GM21447 (cell line): ENCODE measurements around the gene SUFU.
"Not testable (repeated sequence)": the region's sequence is repeated elsewhere in the genome, so short reads cannot be mapped to it uniquely, and the experiment has no call there.

ENCODE experiments used
- ATAC-seq: cut with Tn5 transposase; IDR thresholded peaks from one replicate; pipeline ENCODE4 v1.9.1; 2021; ENCODE audit not compliant: unreplicated experiment

SUFU gene

GRCh38 chr10:102648889-102649796, 145.4 kb downstream of the SUFU start:
- no peak for ATAC-seq

DNA sequence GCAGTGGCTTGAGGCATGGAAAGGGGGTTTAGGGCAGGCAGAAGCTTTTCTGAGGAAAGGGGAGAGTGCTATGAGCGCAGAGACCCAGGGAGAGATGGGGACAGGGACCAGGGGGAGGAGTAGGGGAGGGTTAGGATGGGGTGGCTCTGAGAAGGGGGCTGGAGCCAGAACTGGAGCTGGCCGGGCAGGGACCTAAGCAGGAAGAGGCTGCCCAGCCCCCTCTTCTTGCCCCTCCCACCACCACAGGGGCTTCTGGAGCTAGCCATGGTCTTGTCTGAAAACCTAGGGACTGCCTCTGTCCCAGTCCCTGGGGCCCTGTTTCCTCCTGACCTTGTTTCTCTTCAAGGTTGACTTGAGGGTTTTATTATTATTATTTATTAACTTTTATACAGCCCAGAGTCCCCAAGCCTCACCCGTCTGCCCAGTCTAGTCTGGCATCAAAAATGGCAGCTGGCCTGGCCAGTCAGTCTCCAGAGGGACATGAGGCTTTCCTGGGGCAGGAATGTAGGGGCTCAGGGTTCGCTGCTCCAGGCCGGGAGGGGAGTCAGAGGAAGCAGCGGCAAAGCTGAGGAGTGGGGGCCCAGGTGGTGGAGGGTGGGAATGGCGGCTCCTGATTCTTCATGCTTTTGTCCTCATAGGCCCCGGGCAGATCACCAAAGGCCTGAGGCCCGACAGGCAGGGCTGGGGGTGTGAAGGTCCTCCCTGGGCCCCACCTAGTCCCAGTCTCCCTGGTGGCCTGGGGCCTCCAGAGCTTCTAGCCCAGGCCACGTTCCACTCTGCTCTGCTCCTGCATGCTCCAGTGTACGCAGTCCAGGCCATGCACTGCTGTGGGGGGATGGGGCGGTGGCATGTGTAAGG, 146.3 kb downstream of the SUFU start:
- no peak for ATAC-seq

GRCh38 chr10:102650655-102651454, 147.1 kb downstream of the SUFU start:
- no peak for ATAC-seq

GRCh38 chr10:102651455-102652169, 147.8 kb downstream of the SUFU start:
- peak; percentile 4 for ATAC-seq

GRCh38 chr10:102652170-102652916, 148.6 kb downstream of the SUFU start:
- ATAC-seq, result peak; percentile 52

- ATAC-seq, result no peak
These were observed 149.3 kb downstream of the SUFU start for GRCh38 chr10:102653060-102653459.

- ATAC-seq, result no peak
These were observed 150.8 kb downstream of the SUFU start for GRCh38 chr10:102654566-102654965.

- ATAC-seq, result no peak
These were observed 151.2 kb downstream of the SUFU start for GRCh38 chr10:102654969-102655368.

GRCh38 chr10:102656026-102656425, 152.3 kb downstream of the SUFU start:
- no peak for ATAC-seq

DNA sequence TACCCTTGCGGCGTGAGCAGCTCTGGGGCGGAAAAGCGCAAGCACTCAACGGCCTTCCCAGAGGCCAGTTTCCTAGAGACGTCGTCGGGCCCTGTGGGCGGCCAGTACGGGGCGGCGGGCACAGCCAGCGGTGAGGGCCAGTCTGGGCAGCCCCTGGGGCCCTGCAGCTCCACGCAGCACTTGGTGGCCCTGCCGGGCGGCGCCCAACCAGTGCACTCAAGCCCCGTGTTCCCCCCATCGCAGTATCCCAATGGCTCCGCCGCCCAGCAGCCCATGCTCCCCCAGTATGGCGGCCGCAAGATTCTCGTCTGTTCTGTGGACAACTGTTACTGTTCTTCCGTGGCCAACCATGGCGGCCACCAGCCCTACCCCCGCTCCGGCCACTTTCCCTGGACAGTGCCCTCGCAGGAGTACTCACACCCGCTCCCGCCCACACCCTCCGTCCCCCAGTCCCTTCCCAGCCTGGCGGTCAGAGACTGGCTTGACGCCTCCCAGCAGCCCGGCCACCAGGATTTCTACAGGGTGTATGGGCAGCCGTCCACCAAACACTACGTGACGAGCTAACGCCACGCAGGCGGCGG, 153.1 kb downstream of the SUFU start:
- ATAC-seq, result no peak

DNA sequence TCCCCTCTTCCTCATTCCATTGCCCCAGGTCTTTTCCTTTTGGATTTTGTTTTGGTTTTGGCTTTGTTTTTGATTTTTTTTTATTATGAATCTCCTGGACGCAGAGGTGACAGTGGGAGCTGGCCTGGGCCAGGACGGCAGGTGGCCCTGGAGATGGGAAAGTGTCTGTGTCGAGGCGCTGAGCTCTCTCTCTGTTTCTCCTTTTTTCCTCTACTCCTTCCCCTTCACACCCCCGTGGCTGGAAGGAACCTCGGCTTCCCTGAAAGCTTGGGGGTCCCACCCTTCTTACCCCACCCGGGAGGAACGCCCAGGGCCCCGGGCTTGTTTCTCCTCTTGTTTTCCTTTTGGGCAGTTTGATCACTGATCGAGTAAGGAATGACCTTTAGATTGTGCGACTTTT, 153.7 kb downstream of the SUFU start:
- no peak for ATAC-seq

- no peak for ATAC-seq
These were observed 154.4 kb downstream of the SUFU start for GRCh38 chr10:102657984-102658724.

DNA sequence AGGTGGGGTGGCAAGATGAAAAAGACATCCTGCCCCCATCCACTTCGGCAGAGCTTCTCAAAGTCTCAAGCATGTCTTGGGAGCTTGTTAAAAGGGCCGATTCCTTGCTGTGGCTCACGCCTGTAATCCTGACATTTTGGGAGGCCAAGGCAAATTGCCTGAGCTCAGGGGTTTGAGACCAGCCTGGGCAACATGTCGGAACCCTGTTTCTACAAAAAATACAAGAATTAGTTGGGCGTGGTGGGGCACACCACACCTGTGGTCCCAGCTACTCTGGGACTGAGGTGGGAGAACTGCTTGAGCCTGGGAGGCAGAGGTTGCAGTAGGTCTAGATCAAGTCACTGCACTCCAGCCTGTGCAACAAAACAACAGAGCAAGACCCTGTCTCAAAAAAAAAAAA, 155.0 kb downstream of the SUFU start:
- no peak for ATAC-seq

GRCh38 chr10:102660888-102661657, 157.3 kb downstream of the SUFU start:
- peak; percentile 85 for ATAC-seq

GRCh38 chr10:102661658-102662028, 157.9 kb downstream of the SUFU start:
- peak; percentile 17 for ATAC-seq

- ATAC-seq, result no peak
These were observed 162.2 kb downstream of the SUFU start for GRCh38 chr10:102665904-102666509.

DNA sequence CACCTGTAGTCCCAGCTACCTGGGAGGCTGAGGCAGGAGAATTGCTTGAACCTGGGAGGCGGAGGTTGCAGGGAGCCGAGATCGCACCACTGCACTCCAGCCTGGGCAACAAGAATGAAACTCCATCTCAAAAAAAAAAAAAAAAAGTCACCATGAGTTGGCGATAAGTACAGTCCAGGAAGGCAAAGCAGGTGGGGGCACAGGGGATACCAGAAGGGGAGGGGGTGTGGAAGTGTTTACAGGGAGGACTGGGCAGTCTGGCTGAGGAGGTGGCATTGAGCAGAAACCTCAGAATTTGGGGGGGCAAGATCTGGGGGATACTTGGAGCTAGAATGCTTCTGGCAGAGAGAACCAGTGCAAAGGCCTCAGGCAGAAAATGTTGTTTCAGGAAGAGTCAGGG, 163.6 kb downstream of the SUFU start:
- ATAC-seq, result not testable (repeated sequence)
